ENCODE results near the gene RNASE13. TPM values are rescaled to one million over a fixed set of nuclear protein-coding genes. Genes with fewer than 3 reads are reported as not detected.
A peak's percentile ranks its signal among the peaks of the same experiment; 100 is the strongest.

The RNASE13 gene
- total RNA-seq, 1 donor from 2014 or later, result not detected

- intact Hi-C loops (cut with DNase I), result no loop called here
- ATAC-seq (ENCODE audit: poor library complexity), result peak; percentile 55
- peak; percentile 69 for DNase-seq
These were observed 34.1 kb upstream of the RNASE13 start for GRCh38 chr14:21068521-21069387.

GRCh38 chr14:21066882-21067502, 32.4 kb upstream of the RNASE13 start:
- no peak for ATAC-seq (ENCODE audit: poor library complexity)
- intact Hi-C loops (cut with DNase I), result no loop called here
- no peak for DNase-seq

GRCh38 chr14:21063479-21063878, 28.9 kb upstream of the RNASE13 start:
- ATAC-seq (ENCODE audit: poor library complexity) (peak; percentile 57), DNase-seq (no peak)
- intact Hi-C loops (cut with DNase I), result no loop called here

- no peak for DNase-seq
- ATAC-seq (ENCODE audit: poor library complexity), result no peak
- intact Hi-C loops (cut with DNase I), result no loop called here
These were observed 26.7 kb upstream of the RNASE13 start for GRCh38 chr14:21061347-21061668.

- intact Hi-C loops (cut with DNase I), result no loop called here
- ATAC-seq (ENCODE audit: poor library complexity), result no peak
- no peak for DNase-seq
These were observed 26.2 kb upstream of the RNASE13 start for GRCh38 chr14:21060614-21061346.

GRCh38 chr14:21059842-21060613, 25.4 kb upstream of the RNASE13 start:
- intact Hi-C loops (cut with DNase I), result no loop called here
- no peak for ATAC-seq (ENCODE audit: poor library complexity)
- no peak for DNase-seq

- DNase-seq (no peak), ATAC-seq (ENCODE audit: poor library complexity) (no peak)
- intact Hi-C loops (cut with DNase I), result no loop called here
These were observed 24.3 kb upstream of the RNASE13 start for GRCh38 chr14:21058903-21059302.

- DNase-seq (no peak), ATAC-seq (ENCODE audit: poor library complexity) (peak; percentile 30)
- intact Hi-C loops (cut with DNase I), result no loop called here
These were observed 23.4 kb upstream of the RNASE13 start, which contains the start of gene RNASE8 for GRCh38 chr14:21057803-21058675. RNASE8 (plus strand) TSS chr14:21057822; CDS start chr14:21057893, 71 bp downstream.

GRCh38 chr14:21056520-21057163, 22.0 kb upstream of the RNASE13 start:
- intact Hi-C loops (cut with DNase I), result no loop called here
- no peak for ATAC-seq (ENCODE audit: poor library complexity)

GRCh38 chr14:21055432-21056117, 21.0 kb upstream of the RNASE13 start:
- ATAC-seq (ENCODE audit: poor library complexity) (peak; percentile 46), DNase-seq (no peak)
- intact Hi-C loops (cut with DNase I), result no loop called here

More at GRCh38 chr14:21056520-21057163, 22.0 kb upstream of the RNASE13 start:
- no peak for DNase-seq

GRCh38 chr14:21054768-21055145, 20.1 kb upstream of the RNASE13 start:
- intact Hi-C loops (cut with DNase I), result no loop called here
- DNase-seq (no peak), ATAC-seq (ENCODE audit: poor library complexity) (no peak)

GRCh38 chr14:21054123-21054767, 19.6 kb upstream of the RNASE13 start:
- DNase-seq (no peak), ATAC-seq (ENCODE audit: poor library complexity) (no peak)
- intact Hi-C loops (cut with DNase I), result no loop called here

- DNase-seq (no peak), ATAC-seq (ENCODE audit: poor library complexity) (no peak)
- intact Hi-C loops (cut with DNase I), result no loop called here
These were observed 18.8 kb upstream of the RNASE13 start for GRCh38 chr14:21053184-21054122.

GRCh38 chr14:21050597-21050996, 16.0 kb upstream of the RNASE13 start:
- ATAC-seq (ENCODE audit: poor library complexity) (no peak), DNase-seq (no peak)
- intact Hi-C loops (cut with DNase I), result no loop called here

- DNase-seq (no peak), ATAC-seq (ENCODE audit: poor library complexity) (no peak)
- intact Hi-C loops (cut with DNase I), result loop anchor here (10.0 kb wide), 1 partner anchor 364 kb away; the partner anchor contains the start of genes ANG and RNASE4
These were observed 14.7 kb upstream of the RNASE13 start for GRCh38 chr14:21049271-21049673.

Measured in Right ventricle myocardium superior (tissue), 1 donor.